Natural killer cell (primary cell): ENCODE data around the gene ENAH. TPM values are rescaled to one million over a fixed set of nuclear protein-coding genes. Genes with fewer than 3 reads are reported as not detected.
"Not testable (repeated sequence)": the region's sequence is repeated elsewhere in the genome, so short reads cannot be mapped to it uniquely, and the experiment has no call there.

Source experiments
- ATAC-seq, 3 donors: fragments of 150-1000 bp in 2 of 3; fragments of 200-7000 bp in 1 of 3; cut with Tn5 transposase; 1 replicate in 1 of 3; 2 replicates in 2 of 3; pipeline ENCODE4 v1.10.0; 2021; ENCODE audit warnings: mild to moderate bottlenecking in 2 of 3, moderate library complexity in 2 of 3
- DNase-seq, 2 donors: peaks; one replicate each; pipeline versions ENCODE4 v3.0.0 to v3.0.0-alpha.2; 2013 to 2021; ENCODE audit warnings: mixed read lengths in 1 of 2
- H3K27ac ChIP-seq: one replicate; pipeline ENCODE4 v1.5.1; 2013; ENCODE audit warnings: mild to moderate bottlenecking, low read length
- H3K27me3 ChIP-seq: one replicate; pipeline ENCODE4 v1.6.1; 2013; ENCODE audit warnings: low read length; ENCODE audit not compliant: control insufficient read depth, insufficient read depth
- H3K36me3 ChIP-seq: one replicate; pipeline ENCODE4 v1.6.1; 2013; ENCODE audit warnings: low read length; ENCODE audit not compliant: control insufficient read depth, insufficient read depth
- H3K4me1 ChIP-seq: one replicate; pipeline ENCODE4 v1.6.1; 2013; ENCODE audit warnings: low read length; ENCODE audit not compliant: control insufficient read depth, insufficient read depth
- H3K4me3 ChIP-seq: one replicate; pipeline ENCODE4 v1.5.1; 2013; ENCODE audit warnings: low read length
- H3K9me3 ChIP-seq: one replicate; pipeline ENCODE4 v1.6.1; 2013; ENCODE audit warnings: low read length; ENCODE audit not compliant: control insufficient read depth, insufficient read depth
- H3K27ac Mint-ChIP-seq, 2 donors: one replicate each; pipeline ENCODE4 v1.8.0; 2022; ENCODE audit warnings: mild to moderate bottlenecking in 2 of 2, mixed read lengths in 2 of 2, moderate library complexity in 1 of 2
- H3K27me3 Mint-ChIP-seq, 2 donors: one replicate each; pipeline ENCODE4 v1.8.0; 2022; ENCODE audit warnings: low read depth in 2 of 2, mixed read lengths in 2 of 2
- H3K36me3 Mint-ChIP-seq: one replicate; pipeline ENCODE4 v1.8.0; 2022; ENCODE audit warnings: mixed read lengths
- H3K4me1 Mint-ChIP-seq, 2 donors: one replicate each; pipeline ENCODE4 v1.8.0; 2022; ENCODE audit warnings: mixed read lengths in 2 of 2
- H3K4me3 Mint-ChIP-seq: one replicate; pipeline ENCODE4 v1.8.0; 2022; ENCODE audit warnings: mild to moderate bottlenecking, moderate library complexity, mixed read lengths
- H3K9me3 Mint-ChIP-seq, 2 donors: one replicate each; pipeline ENCODE4 v1.8.0; 2022; ENCODE audit warnings: mixed read lengths in 2 of 2
- WGBS: methylation state at CpG from one replicate; pipeline ENCODE4 v1.1.7; 2013; ENCODE audit warnings: missing lambda C conversion rate; ENCODE audit not compliant: insufficient coverage; 5-methylcytosine and 5-hydroxymethylcytosine counted together
- intact Hi-C: fragments of 100-400 bp; cut with micrococcal nuclease; formaldehyde crosslinking; loops from one replicate; pipeline ENCODE4 v1.14.2; 2022
- total RNA-seq, 4 donors: library from RNA; stranded (reverse); fragments of 120-200 nt in 1 of 4; gene quantifications; one replicate each; pipeline versions ENCODE4 v1.2.3 to v1.2.4, GENCODE V29; 2013 to 2022
- TF ChIP-seq, protein P1 (sequence below): fragments of 200-600 bp; IDR thresholded peaks from one replicate; pipeline ENCODE4 v1.8.0; 2022; ENCODE audit warnings: antibody characterized with exemption

ENAH gene
- total RNA-seq, 3 donors from 2014 or later (not counting 1 experiment from before 2014, with no cell fraction given) = not detected

DNA sequence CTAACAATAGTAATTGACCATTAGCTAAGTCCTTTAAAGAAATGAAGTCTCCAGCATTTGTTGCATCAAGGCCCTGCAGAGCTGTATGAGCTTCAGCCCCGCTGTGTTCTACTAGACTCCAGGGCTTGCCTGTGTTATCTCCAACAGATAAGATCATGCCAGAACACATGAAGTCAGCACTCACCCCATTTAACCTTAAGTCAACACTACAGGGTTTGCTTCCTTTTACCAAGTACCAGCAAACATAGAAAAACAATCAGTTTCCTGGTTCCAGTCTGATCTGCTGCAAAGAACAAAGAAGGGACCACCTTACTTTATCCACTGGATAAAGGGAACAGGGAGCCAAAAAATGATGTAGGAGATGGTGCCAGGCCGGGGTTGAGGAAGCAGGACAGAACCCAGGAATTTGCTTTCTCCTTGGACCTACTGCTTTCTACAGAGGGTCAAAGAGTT, 41.3 kb upstream of the ENAH start:
- no peaks in the 10 kb centered on the region for H3K4me1 Mint-ChIP-seq
- Histone ChIP-seq H3K4me3 (no peak overlapping the region), H3K4me1 (no peaks in the 10 kb centered on the region), H3K9me3 (no peaks in the 10 kb centered on the region), H3K27me3 (no peaks in the 10 kb centered on the region), H3K27ac (no peak overlapping the region), H3K36me3 (no peaks in the 10 kb centered on the region)
- no peaks in the 10 kb centered on the region for H3K36me3 Mint-ChIP-seq
- ATAC-seq (no peak), DNase-seq (no peak)
- no peaks in the 10 kb centered on the region for H3K27me3 Mint-ChIP-seq
- WGBS = 80% methylated on average over 2 of the region's 2 CpGs
- H3K27ac Mint-ChIP-seq = no peak overlapping the region
- no peak overlapping the region for H3K4me3 Mint-ChIP-seq
- TF ChIP-seq, protein P1, sequence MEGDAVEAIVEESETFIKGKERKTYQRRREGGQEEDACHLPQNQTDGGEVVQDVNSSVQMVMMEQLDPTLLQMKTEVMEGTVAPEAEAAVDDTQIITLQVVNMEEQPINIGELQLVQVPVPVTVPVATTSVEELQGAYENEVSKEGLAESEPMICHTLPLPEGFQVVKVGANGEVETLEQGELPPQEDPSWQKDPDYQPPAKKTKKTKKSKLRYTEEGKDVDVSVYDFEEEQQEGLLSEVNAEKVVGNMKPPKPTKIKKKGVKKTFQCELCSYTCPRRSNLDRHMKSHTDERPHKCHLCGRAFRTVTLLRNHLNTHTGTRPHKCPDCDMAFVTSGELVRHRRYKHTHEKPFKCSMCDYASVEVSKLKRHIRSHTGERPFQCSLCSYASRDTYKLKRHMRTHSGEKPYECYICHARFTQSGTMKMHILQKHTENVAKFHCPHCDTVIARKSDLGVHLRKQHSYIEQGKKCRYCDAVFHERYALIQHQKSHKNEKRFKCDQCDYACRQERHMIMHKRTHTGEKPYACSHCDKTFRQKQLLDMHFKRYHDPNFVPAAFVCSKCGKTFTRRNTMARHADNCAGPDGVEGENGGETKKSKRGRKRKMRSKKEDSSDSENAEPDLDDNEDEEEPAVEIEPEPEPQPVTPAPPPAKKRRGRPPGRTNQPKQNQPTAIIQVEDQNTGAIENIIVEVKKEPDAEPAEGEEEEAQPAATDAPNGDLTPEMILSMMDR = no peak
- no peaks in the 10 kb centered on the region for H3K9me3 Mint-ChIP-seq
- intact Hi-C loops = no loop called here

DNA sequence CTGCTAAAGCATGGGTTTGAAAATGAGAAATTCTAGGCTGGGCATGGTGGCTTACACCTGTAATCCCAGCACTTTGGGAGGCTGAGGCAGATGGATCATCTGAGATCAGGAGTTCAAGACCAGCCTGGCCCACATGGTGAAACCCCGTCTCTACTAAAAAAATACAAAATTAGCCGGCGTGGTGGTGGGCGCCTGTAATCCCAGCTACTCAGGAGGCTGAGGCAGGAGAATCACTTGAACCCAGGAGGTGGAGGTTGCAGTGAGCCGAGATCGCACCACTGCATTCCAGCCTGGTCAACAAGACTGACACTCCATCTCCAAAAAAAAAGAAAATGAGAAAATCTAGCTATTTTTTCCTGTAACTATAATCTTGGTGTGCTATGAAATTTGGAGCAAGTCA, 40.8 kb upstream of the ENAH start:
- WGBS = 97% methylated on average over 6 of the region's 6 CpGs
- intact Hi-C loops = not testable (repeated sequence)

GRCh38 chr1:225693085-225693696, 40.3 kb upstream of the ENAH start:
- ATAC-seq = no peak
- H3K4me1 Mint-ChIP-seq = no peaks in the 10 kb centered on the region
- intact Hi-C loops = no loop called here
- H3K27ac Mint-ChIP-seq = no peak overlapping the region
- no peaks in the 10 kb centered on the region for H3K36me3 ChIP-seq
- no peaks in the 10 kb centered on the region for H3K27me3 Mint-ChIP-seq
- no peak overlapping the region for H3K4me3 Mint-ChIP-seq
- 92% methylated on average over 6 of the region's 6 CpGs for WGBS
- no peak overlapping the region for H3K4me3 ChIP-seq
- no peaks in the 10 kb centered on the region for H3K9me3 ChIP-seq
- no peak for DNase-seq
- no peaks in the 10 kb centered on the region for H3K36me3 Mint-ChIP-seq
- H3K4me1 ChIP-seq = no peaks in the 10 kb centered on the region
- no peaks in the 10 kb centered on the region for H3K9me3 Mint-ChIP-seq
- H3K27ac ChIP-seq = no peak overlapping the region
- H3K27me3 ChIP-seq = no peaks in the 10 kb centered on the region
- TF ChIP-seq, protein P1 = no peak

More for the DNA sequence above, 40.8 kb upstream of the ENAH start:
- H3K27me3 Mint-ChIP-seq, H3K4me1 ChIP-seq, H3K4me3 Mint-ChIP-seq, H3K27me3 ChIP-seq, H3K27ac ChIP-seq, H3K36me3 ChIP-seq, H3K27ac Mint-ChIP-seq, H3K9me3 ChIP-seq, H3K36me3 Mint-ChIP-seq, DNase-seq, ATAC-seq, H3K9me3 Mint-ChIP-seq, H3K4me1 Mint-ChIP-seq, H3K4me3 ChIP-seq: not testable (repeated sequence)

DNA sequence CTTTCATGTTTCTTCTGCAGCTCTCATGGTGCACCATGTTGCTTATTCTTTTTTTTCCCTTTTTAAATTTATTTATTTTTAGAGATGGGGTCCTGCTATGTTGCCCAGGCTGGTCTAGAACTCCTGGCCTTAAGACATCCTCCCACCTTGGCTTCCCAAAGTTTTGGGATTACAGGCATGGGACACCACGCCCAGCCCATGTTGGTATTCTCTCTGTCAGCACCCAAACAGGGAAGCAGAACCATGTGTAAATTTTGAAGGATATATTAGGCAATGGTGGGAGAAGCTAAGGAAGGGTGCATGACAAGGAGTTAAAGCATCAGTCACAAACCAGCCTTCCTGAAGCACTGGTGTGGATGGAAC, 39.6 kb upstream of the ENAH start:
- H3K4me1 Mint-ChIP-seq = no peaks in the 10 kb centered on the region
- Histone ChIP-seq H3K4me1 (no peaks in the 10 kb centered on the region), H3K36me3 (no peaks in the 10 kb centered on the region), H3K27ac (no peak overlapping the region), H3K4me3 (no peak overlapping the region), H3K27me3 (no peaks in the 10 kb centered on the region), H3K9me3 (no peaks in the 10 kb centered on the region)
- DNase-seq (no peak), ATAC-seq (no peak)
- 38% methylated on average over 1 of the region's 1 CpG for WGBS
- no peaks in the 10 kb centered on the region for H3K36me3 Mint-ChIP-seq
- H3K27ac Mint-ChIP-seq = no peak overlapping the region
- intact Hi-C loops = no loop called here
- H3K9me3 Mint-ChIP-seq = no peaks in the 10 kb centered on the region
- TF ChIP-seq, protein P1 = no peak
- no peak overlapping the region for H3K4me3 Mint-ChIP-seq
- H3K27me3 Mint-ChIP-seq = no peaks in the 10 kb centered on the region
